HepG2 (cell line): ENCODE measurements around the gene POLR3E. TPM values are rescaled to one million over a fixed set of nuclear protein-coding genes. Genes with fewer than 3 reads are reported as not detected.

Experiments used
- ATAC-seq: fragments of 200-7000 bp; cut with Tn5 transposase; 3 replicates; pipeline ENCODE4 v1.9.1; 2020; ENCODE audit warnings: mild to moderate bottlenecking, moderate library complexity
- BruUV-seq: library from RNA; stranded (reverse); fragments of 400-500 nt; replicated peaks from 2 replicates; lab custom pipeline; 2021; lab: Mats Ljungman, UMichigan
- CTCF ChIA-PET: fragments of 300-600 bp; formaldehyde crosslinking; extraction: SDS; loops from one replicate; lab custom pipeline; 2021; ENCODE audit warnings: low total read pairs, inconsistent platforms, low intra/inter-chr PET ratio; lab: Yijun Ruan, JAX
- POLR2A ChIA-PET: fragments of 350-600 bp; sonication (Branson Sonifier 250); formaldehyde crosslinking; loops from one replicate; lab custom pipeline; 2020; ENCODE audit warnings: antibody characterized with exemption, inconsistent platforms; lab: Yijun Ruan, JAX
- DNase-seq: peaks from one replicate; pipeline ENCODE4 v3.0.0-alpha.2; 2015; ENCODE audit warnings: low spot score
- FAIRE-seq: peaks from 3 replicates; lab custom pipeline; 2011; peaks lifted over from hg19 to GRCh38; lab: Jason Lieb, UNC
- H2AFZ ChIP-seq: one replicate; pipeline ENCODE4 v1.6.1; 2011; ENCODE audit warnings: low read length, inconsistent platforms
- H3K27ac ChIP-seq: fragments of 300-600 bp; 3 replicates; pipeline ENCODE4 v1.8.0; 2011; ENCODE audit warnings: mixed run types, mild to moderate bottlenecking, mixed read lengths, low read length, inconsistent platforms; ENCODE audit not compliant: insufficient read depth; ENCODE audit errors: extremely low read length
- H3K27me3 ChIP-seq, 2 experiments: fragments of 200-600 bp in 1 of 2; 2 replicates in 1 of 2; 3 replicates in 1 of 2; pipeline versions ENCODE4 v1.6.0 to v1.8.0; 2011; ENCODE audit warnings: low read length in 2 of 2, mild to moderate bottlenecking in 2 of 2, moderate library complexity in 2 of 2, inconsistent platforms in 1 of 2; ENCODE audit not compliant: insufficient read depth in 2 of 2, control insufficient read depth in 1 of 2
- H3K36me3 ChIP-seq, 2 experiments: fragments of 200-600 bp in 1 of 2; replicated peaks in 1 of 2; 2 replicates in 1 of 2; 3 replicates in 1 of 2; pipeline versions ENCODE4 v1.5.1 to v1.8.0; 2011; ENCODE audit warnings: low read length in 2 of 2, inconsistent platforms in 1 of 2; ENCODE audit not compliant: insufficient read depth in 2 of 2, control insufficient read depth in 1 of 2
- H3K4me1 ChIP-seq: 2 replicates; pipeline ENCODE4 v1.5.1; 2012; ENCODE audit warnings: low read length, inconsistent platforms; ENCODE audit not compliant: insufficient read depth
- H3K4me2 ChIP-seq: 2 replicates; pipeline ENCODE4 v1.6.0; 2011; ENCODE audit warnings: low read depth, low read length, inconsistent platforms
- H3K4me3 ChIP-seq, 3 experiments: fragments of 200-600 bp in 1 of 3; sonication (generic), shearing (Covaris generic) in 1 of 3; replicated peaks in 1 of 3; 2 replicates each; pipeline ENCODE4 v1.5.1; 2011 to 2016; ENCODE audit warnings: low read length in 3 of 3, inconsistent platforms in 2 of 3, low read depth in 2 of 3, mild to moderate bottlenecking in 2 of 3, control low read depth in 1 of 3, mixed read lengths in 1 of 3; ENCODE audit not compliant: insufficient read depth in 1 of 3
- H3K79me2 ChIP-seq: one replicate; pipeline ENCODE4 v1.6.1; 2011; ENCODE audit warnings: low read length, inconsistent platforms; ENCODE audit not compliant: insufficient read depth
- H3K9ac ChIP-seq: 2 replicates; pipeline ENCODE4 v1.6.0; 2011; ENCODE audit warnings: mild to moderate bottlenecking, low read depth, low read length, inconsistent platforms; ENCODE audit not compliant: insufficient read depth
- H3K9me3 ChIP-seq: 2 replicates; pipeline ENCODE4 v1.5.1; 2012; ENCODE audit warnings: mild to moderate bottlenecking, low read length
- H4K20me1 ChIP-seq: 2 replicates; pipeline ENCODE4 v1.6.0; 2011; ENCODE audit warnings: inconsistent platforms, mild to moderate bottlenecking, low read length, moderate library complexity; ENCODE audit not compliant: insufficient read depth
- EP300 ChIP-seq, 3 experiments: sonication (generic) in 1 of 3; formaldehyde crosslinking in 1 of 3; IDR thresholded peaks; 2 replicates each; pipeline versions ENCODE4 v1.5.1 to v1.6.1; 2011 to 2020; ENCODE audit warnings: low read depth in 2 of 3, low read length in 2 of 3, borderline replicate concordance in 1 of 3, improper control_type of control experiment in 1 of 3, mild to moderate bottlenecking in 1 of 3, missing genetic modification reagents in 1 of 3, moderate library complexity in 1 of 3
- HOXA3 ChIP-seq: sonication (generic); formaldehyde crosslinking; IDR thresholded peaks from 2 replicates; pipeline ENCODE4 v1.5.0; 2020; ENCODE audit warnings: missing genetic modification reagents
- HOXA7 ChIP-seq: sonication (generic); formaldehyde crosslinking; IDR thresholded peaks from 2 replicates; pipeline ENCODE4 v1.8.1; 2022; ENCODE audit warnings: mild to moderate bottlenecking, missing genetic modification reagents, moderate library complexity
- RBM22 ChIP-seq: fragments of 200-400 bp; formaldehyde crosslinking; optimal IDR thresholded peaks from 2 replicates; pipeline ENCODE3; 2017; ENCODE audit warnings: mild to moderate bottlenecking, low read length, moderate library complexity
- RCOR2 ChIP-seq: IDR thresholded peaks from 2 replicates; pipeline ENCODE4 v1.6.1; 2016; ENCODE audit warnings: missing biosample characterization, missing genetic modification reagents
- ZKSCAN1 ChIP-seq: fragments of 150-350 bp; IDR thresholded peaks from 2 replicates; pipeline ENCODE4 v1.6.1; 2014; ENCODE audit warnings: low read length
- ZNF121 ChIP-seq: sonication (generic); formaldehyde crosslinking; IDR thresholded peaks from 2 replicates; pipeline ENCODE4 v1.5.0; 2020; ENCODE audit warnings: mild to moderate bottlenecking, missing genetic modification reagents
- ZNF235 ChIP-seq: sonication (generic); formaldehyde crosslinking; IDR thresholded peaks from 2 replicates; pipeline ENCODE4 v1.8.1; 2023; ENCODE audit warnings: mild to moderate bottlenecking, missing genetic modification reagents, borderline replicate concordance
- ZNF274 ChIP-seq: sonication (generic); formaldehyde crosslinking; IDR thresholded peaks from 2 replicates; pipeline ENCODE4 v1.5.1; 2020; ENCODE audit warnings: mild to moderate bottlenecking, missing genetic modification reagents
- ZNF296 ChIP-seq: sonication (generic); formaldehyde crosslinking; conservative IDR thresholded peaks from 2 replicates; pipeline ENCODE4 v1.5.0; 2020; ENCODE audit warnings: mild to moderate bottlenecking, missing genetic modification reagents
- ZNF333 ChIP-seq: sonication (generic); formaldehyde crosslinking; IDR thresholded peaks from 2 replicates; pipeline ENCODE4 v1.4.0; 2020; ENCODE audit warnings: mild to moderate bottlenecking, missing genetic modification reagents, borderline replicate concordance
- ZNF460 ChIP-seq: sonication (generic); formaldehyde crosslinking; IDR thresholded peaks from 2 replicates; pipeline ENCODE4 v1.5.1; 2020; ENCODE audit warnings: missing genetic modification reagents, mild to moderate bottlenecking, borderline replicate concordance
- ZNF629 ChIP-seq: sonication (generic); formaldehyde crosslinking; conservative IDR thresholded peaks from 2 replicates; pipeline ENCODE4 v1.5.0; 2020; ENCODE audit warnings: missing genetic modification reagents
- ZSCAN31 ChIP-seq: sonication (generic); formaldehyde crosslinking; IDR thresholded peaks from 2 replicates; pipeline ENCODE4 v1.5.0; 2020; ENCODE audit warnings: low read depth, mild to moderate bottlenecking, missing genetic modification reagents
- WGBS: methylation state at CpG from one replicate; pipeline ENCODE4 v1.1.6; 2017; ENCODE audit warnings: low lambda C conversion rate; 5-methylcytosine and 5-hydroxymethylcytosine counted together
- in situ Hi-C: cut with HindIII; loops from 2 replicates; pipeline ENCODE4 v1.10.0; 2017; ENCODE audit warnings: low pct_unique_long_range_greater_than_20kb; ENCODE audit not compliant: extremely low pct_ligation_motif_present
- intact Hi-C: fragments of 100-400 bp; cut with micrococcal nuclease; formaldehyde crosslinking; loops from one replicate; pipeline ENCODE4 v1.10.0; 2022; ENCODE audit not compliant: unreplicated experiment
- polyA plus RNA-seq, 8 experiments: library from polyadenylated mRNA; depleted of rRNA in 3 of 8; stranded (reverse) in 7 of 8; unstranded in 1 of 8; fragments of >200 nt; fragmentation: Illumina TruSeq in 4 of 8; extraction: Trizol in 4 of 8; gene quantifications; 2 replicates each; pipeline versions ENCODE4 v1.2.1 to v1.2.3, GENCODE V29; 2011 to 2016; ENCODE audit warnings: low read depth in 4 of 8, missing spikeins in 1 of 8, mixed read lengths in 1 of 8; ENCODE audit not compliant: insufficient read depth in 1 of 8
- total RNA-seq, 5 experiments: library from RNA; depleted of rRNA; stranded (reverse); fragments of >200 nt; fragmentation: Illumina TruSeq; extraction: Trizol; gene quantifications; 2 replicates each; pipeline ENCODE4 v1.2.3, GENCODE V29; 2016; ENCODE audit warnings: low read depth in 1 of 5
- TF ChIP-seq, protein P1 (sequence below): sonication (generic); formaldehyde crosslinking; IDR thresholded peaks from 2 replicates; pipeline ENCODE4 v1.4.0; 2020; ENCODE audit warnings: mild to moderate bottlenecking, missing genetic modification reagents

POLR3E gene
- total and polyA plus RNA-seq, 2 of the 13 experiments (the other 11 are each of a cell fraction or from before 2014, with no cell fraction given): 135 to 262 TPM

DNA sequence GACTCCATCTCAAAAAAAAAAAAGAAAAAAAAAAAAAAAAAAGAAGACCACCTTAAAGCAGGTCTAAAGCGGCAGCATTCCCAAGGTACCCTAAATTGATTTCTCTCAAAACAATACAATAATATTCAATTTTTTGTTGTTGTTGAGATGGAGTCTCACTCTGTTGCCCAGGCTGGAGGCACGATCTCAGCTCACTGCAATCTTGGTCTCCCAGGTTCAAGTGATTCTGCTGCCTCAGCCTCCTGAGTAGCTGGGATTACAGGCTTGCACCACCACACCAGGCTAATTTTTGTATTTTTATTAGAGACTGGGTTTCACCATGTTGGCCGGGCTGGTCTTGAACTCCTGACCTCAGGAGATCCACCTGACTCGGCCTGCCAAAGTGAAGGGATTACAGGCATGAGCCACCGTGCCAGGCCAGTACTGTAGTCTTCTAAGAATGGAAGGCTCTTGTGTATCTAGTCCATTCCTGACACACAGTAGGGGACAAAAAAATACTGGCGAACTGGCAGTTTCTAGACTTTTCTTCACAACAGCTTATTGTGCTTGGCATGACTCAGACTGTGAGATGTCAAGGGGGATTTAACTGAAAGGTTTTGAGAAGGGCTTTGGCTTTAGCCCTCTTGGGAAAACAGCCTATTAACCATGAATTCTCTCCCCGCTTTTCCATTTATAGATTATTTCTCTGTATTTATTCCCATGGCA, 59.9 kb downstream of the POLR3E start:
- no peak overlapping the region for H2AFZ ChIP-seq
- intact Hi-C loops (no loop called here), in situ Hi-C loops (no loop called here)
- ChIA-PET CTCF (no interaction called here), POLR2A (interaction anchor here (0.7 to 2.4 kb wide), 3 partner anchors 13 to 59 kb away, joined by 3 to 6 read pairs (median 6); partner anchors contain the start of gene CDR2)
- FAIRE-seq (no peak), ATAC-seq (no peak), DNase-seq (no peak)
- peaks cover 46% of the 10 kb centered on the region for H4K20me1 ChIP-seq
- no peak overlapping the region for H3K4me3 ChIP-seq
- H3K27ac ChIP-seq: no peak overlapping the region
- peaks cover 48% of the 10 kb centered on the region for H3K4me1 ChIP-seq
- H3K4me2 ChIP-seq: no peak overlapping the region
- no peak overlapping the region for H3K9ac ChIP-seq
- H3K27me3 ChIP-seq: no peaks in the 10 kb centered on the region
- H3K79me2 ChIP-seq: peaks cover 72% of the 10 kb centered on the region
- TF ChIP-seq ZNF274: 0 out of 2 replicates have a peak, but pooled peaks have one; percentile 31
- no peak for TF ChIP-seq ZNF235 (CRISPR knock-in tag)
- TF ChIP-seq ZKSCAN1: peak; percentile 74
- no peak for TF ChIP-seq EP300 (IDR thresholded peaks at IDR 0.05; ENCODE audit: low read depth in 2 of 2, low read length in 2 of 2)
- TF ChIP-seq EP300 (CRISPR knock-in tag; IDR thresholded peaks at IDR 0.05; ENCODE audit: borderline replicate concordance): no peak
- peak; percentile 74 for TF ChIP-seq RBM22
- TF ChIP-seq ZNF629 (CRISPR knock-in tag): no peak
- no peak for TF ChIP-seq HOXA3 (CRISPR knock-in tag)
- TF ChIP-seq, protein P1, sequence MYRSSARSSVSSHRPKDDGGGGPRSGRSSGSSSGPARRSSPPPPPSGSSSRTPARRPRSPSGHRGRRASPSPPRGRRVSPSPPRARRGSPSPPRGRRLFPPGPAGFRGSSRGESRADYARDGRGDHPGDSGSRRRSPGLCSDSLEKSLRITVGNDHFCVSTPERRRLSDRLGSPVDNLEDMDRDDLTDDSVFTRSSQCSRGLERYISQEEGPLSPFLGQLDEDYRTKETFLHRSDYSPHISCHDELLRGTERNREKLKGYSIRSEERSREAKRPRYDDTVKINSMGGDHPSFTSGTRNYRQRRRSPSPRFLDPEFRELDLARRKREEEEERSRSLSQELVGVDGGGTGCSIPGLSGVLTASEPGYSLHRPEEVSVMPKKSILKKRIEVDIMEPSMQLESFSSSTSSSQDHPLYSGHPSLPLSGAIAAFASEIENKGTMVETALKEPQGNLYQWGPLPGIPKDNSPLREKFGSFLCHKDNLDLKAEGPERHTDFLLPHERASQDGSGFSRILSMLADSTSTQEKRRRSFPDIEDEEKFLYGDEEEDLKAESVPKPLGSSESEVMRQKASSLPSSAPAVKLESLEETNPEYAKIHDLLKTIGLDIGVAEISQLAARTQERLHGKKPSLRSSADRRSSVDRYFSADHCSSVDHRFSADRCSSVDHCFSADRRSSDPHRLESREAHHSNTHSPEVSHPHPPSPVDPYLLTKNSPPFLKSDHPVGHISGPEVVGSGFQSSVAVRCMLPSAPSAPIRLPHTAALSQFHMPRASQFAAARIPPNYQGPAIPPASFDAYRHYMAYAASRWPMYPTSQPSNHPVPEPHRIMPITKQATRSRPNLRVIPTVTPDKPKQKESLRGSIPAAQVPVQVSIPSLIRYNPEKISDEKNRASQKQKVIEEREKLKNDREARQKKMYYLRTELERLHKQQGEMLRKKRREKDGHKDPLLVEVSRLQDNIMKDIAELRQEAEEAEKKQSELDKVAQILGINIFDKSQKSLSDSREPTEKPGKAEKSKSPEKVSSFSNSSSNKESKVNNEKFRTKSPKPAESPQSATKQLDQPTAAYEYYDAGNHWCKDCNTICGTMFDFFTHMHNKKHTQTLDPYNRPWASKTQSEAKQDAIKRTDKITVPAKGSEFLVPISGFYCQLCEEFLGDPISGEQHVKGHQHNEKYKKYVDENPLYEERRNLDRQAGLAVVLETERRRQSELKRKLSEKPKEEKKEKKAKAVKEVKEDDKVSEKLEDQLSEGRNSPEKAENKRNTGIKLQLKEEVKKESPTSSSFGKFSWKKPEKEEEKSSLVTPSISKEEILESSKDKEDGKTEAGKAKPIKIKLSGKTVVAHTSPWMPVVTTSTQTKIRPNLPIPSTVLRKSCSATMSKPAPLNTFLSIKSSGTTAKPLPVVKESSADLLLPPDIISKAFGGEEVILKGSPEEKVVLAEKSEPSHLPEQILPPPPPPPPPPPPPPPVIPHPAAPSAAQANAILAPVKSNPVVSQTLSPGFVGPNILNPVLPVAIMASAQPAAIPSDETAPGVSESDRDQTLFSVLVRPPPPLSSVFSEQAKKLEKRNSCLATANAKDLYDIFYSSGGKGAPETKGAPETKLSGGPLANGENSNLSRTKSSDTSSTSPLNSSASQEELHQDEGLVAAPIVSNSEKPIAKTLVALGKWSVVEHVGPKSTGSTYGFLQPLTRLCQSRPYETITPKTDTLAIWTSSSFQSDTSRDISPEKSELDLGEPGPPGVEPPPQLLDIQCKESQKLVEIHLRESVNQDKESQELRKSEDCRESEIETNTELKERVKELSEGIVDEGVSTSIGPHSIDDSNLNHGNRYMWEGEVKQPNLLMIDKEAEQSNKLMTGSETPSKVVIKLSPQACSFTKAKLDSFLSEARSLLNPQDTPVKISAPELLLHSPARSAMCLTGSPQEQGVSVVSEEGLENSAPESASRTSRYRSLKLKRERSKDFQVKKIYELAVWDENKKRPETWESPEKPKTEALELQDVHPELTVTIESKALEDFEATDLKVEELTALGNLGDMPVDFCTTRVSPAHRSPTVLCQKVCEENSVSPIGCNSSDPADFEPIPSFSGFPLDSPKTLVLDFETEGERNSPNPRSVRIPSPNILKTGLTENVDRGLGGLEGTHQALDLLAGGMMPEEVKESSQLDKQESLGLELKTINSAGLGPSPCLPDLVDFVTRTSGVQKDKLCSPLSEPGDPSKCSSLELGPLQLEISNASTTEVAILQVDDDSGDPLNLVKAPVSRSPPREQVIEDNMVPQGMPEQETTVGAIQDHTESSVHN (CRISPR knock-in tag): no peak
- no peak for TF ChIP-seq RCOR2 (CRISPR knock-in tag)
- no peak for TF ChIP-seq ZNF333 (CRISPR knock-in tag)
- 0 out of 2 replicates have a peak, but pooled peaks have one; percentile 38 for TF ChIP-seq ZNF296
- TF ChIP-seq ZNF121 (CRISPR knock-in tag): peak; percentile 78
- no peak for TF ChIP-seq ZSCAN31 (CRISPR knock-in tag)
- no peak for TF ChIP-seq ZNF460
- no peak for TF ChIP-seq HOXA7 (CRISPR knock-in tag)
- BruUV-seq: no TSS peak
- H3K9me3 ChIP-seq: no peaks in the 10 kb centered on the region
- peaks cover 19 to 61% of the 10 kb centered on the region in 2 experiments for H3K36me3 ChIP-seq
- WGBS: 97% methylated on average over 7 of the region's 7 CpGs
